ENCODE data around the gene NBPF4. TPM values are rescaled to one million over a fixed set of nuclear protein-coding genes. Genes with fewer than 3 reads are reported as not detected.

NBPF4 gene
- total RNA-seq, 2 experiments from 2014 or later, result 0.10 TPM; not detected in 1

- no peak for DNase-seq
- Mint-ChIP-seq H3K9me3 (peaks cover 1% of the 10 kb centered on the region), H3K27me3 (no peaks in the 10 kb centered on the region), H3K36me3 (peaks cover 36% of the 10 kb centered on the region), H3K4me1 (peaks cover 13% of the 10 kb centered on the region), H3K4me3 (no peak overlapping the region), H3K27ac (no peak overlapping the region)
Observed at GRCh38 chr1:108193333-108193732, 50.5 kb downstream of the NBPF4 start.

GRCh38 chr1:108192581-108192980 lies 51.3 kb downstream of the NBPF4 start:
- Mint-ChIP-seq H3K27ac (no peak overlapping the region), H3K9me3 (peaks cover 5% of the 10 kb centered on the region), H3K27me3 (no peaks in the 10 kb centered on the region), H3K36me3 (peaks cover 37% of the 10 kb centered on the region), H3K4me1 (peaks cover 9% of the 10 kb centered on the region), H3K4me3 (no peak overlapping the region)
- DNase-seq, result no peak

GRCh38 chr1:108190686-108191416 lies 53.0 kb downstream of the NBPF4 start:
- DNase-seq, result no peak
- H3K9me3 Mint-ChIP-seq, result peaks cover 6% of the 10 kb centered on the region
- H3K36me3 Mint-ChIP-seq, result peaks cover 31% of the 10 kb centered on the region
- H3K4me1 Mint-ChIP-seq, result peaks cover 9% of the 10 kb centered on the region
- no peak overlapping the region for H3K4me3 Mint-ChIP-seq
- H3K27ac Mint-ChIP-seq, result no peak overlapping the region
- no peaks in the 10 kb centered on the region for H3K27me3 Mint-ChIP-seq

- Mint-ChIP-seq H3K9me3 (peaks cover 6% of the 10 kb centered on the region), H3K27ac (no peak overlapping the region), H3K36me3 (peaks cover 25% of the 10 kb centered on the region), H3K4me3 (no peak overlapping the region), H3K4me1 (peaks cover 9% of the 10 kb centered on the region), H3K27me3 (no peaks in the 10 kb centered on the region)
- DNase-seq, result no peak
Observed at GRCh38 chr1:108190001-108190634, 53.8 kb downstream of the NBPF4 start.

- peaks cover 29% of the 10 kb centered on the region for H3K36me3 Mint-ChIP-seq
- H3K4me3 Mint-ChIP-seq, result no peak overlapping the region
- no peaks in the 10 kb centered on the region for H3K27me3 Mint-ChIP-seq
- no peak for DNase-seq
- H3K9me3 Mint-ChIP-seq, result peaks cover 6% of the 10 kb centered on the region
- no peak overlapping the region for H3K27ac Mint-ChIP-seq
- H3K4me1 Mint-ChIP-seq, result peaks cover 9% of the 10 kb centered on the region
Observed at GRCh38 chr1:108188801-108189200, 55.1 kb downstream of the NBPF4 start.

- H3K27ac Mint-ChIP-seq, result no peak overlapping the region
- H3K4me3 Mint-ChIP-seq, result no peak overlapping the region
- H3K36me3 Mint-ChIP-seq, result peaks cover 36% of the 10 kb centered on the region
- peaks cover 11% of the 10 kb centered on the region for H3K9me3 Mint-ChIP-seq
- DNase-seq, result no peak
- H3K27me3 Mint-ChIP-seq, result no peaks in the 10 kb centered on the region
- peaks cover 2% of the 10 kb centered on the region for H3K4me1 Mint-ChIP-seq
Observed at GRCh38 chr1:108182959-108183700, 60.7 kb downstream of the NBPF4 start.

GRCh38 chr1:108179018-108179417 lies 64.9 kb downstream of the NBPF4 start:
- DNase-seq, result no peak
- H3K9me3 Mint-ChIP-seq, result peaks cover 6% of the 10 kb centered on the region
- peaks cover 5% of the 10 kb centered on the region for H3K4me1 Mint-ChIP-seq
- H3K27me3 Mint-ChIP-seq, result no peaks in the 10 kb centered on the region
- no peak overlapping the region for H3K27ac Mint-ChIP-seq
- peaks cover 56% of the 10 kb centered on the region for H3K36me3 Mint-ChIP-seq
- no peak overlapping the region for H3K4me3 Mint-ChIP-seq

Other genes starting within 250 kb of the NBPF4 start
- gene SLC25A24, start 43.7 kb downstream of the NBPF4 start, total RNA-seq, result 10 to 100 TPM; 10.9 to 11.1 TPM
- gene NBPF6, start 206.3 kb upstream of the NBPF4 start, total RNA-seq, result not detected